Tibial artery (tissue), 4 donors: Measurements from ENCODE around the gene MESP1.
"Not testable (repeated sequence)": the region's sequence is repeated elsewhere in the genome, so short reads cannot be mapped to it uniquely, and the experiment has no call there.

Experiments used
- DNase-seq, 2 donors: peaks; one replicate each; pipeline ENCODE4 v3.0.0-alpha.2; 2019
- H3K27ac ChIP-seq, 2 donors: fragments of 200-600 bp; sonication (generic) in 1 of 2; 1 replicate in 1 of 2; 2 replicates in 1 of 2; pipeline ENCODE4 v1.5.1; 2018 to 2019; ENCODE audit warnings: mild to moderate bottlenecking in 1 of 2
- H3K27me3 ChIP-seq, 2 donors: fragments of 200-600 bp; sonication (generic) in 1 of 2; one replicate each; pipeline versions ENCODE4 v1.5.1 to v1.6.0; 2016 to 2019
- H3K36me3 ChIP-seq, 3 donors: fragments of 200-600 bp; sonication (generic) in 2 of 3; one replicate each; pipeline ENCODE4 v1.5.1; 2016 to 2019; ENCODE audit warnings: mild to moderate bottlenecking in 2 of 3
- H3K4me1 ChIP-seq, 4 donors: fragments of 200-600 bp; sonication (generic) in 2 of 4; 1 replicate in 3 of 4; 2 replicates in 1 of 4; pipeline ENCODE4 v1.5.1; 2016 to 2019
- H3K4me3 ChIP-seq, 2 donors: fragments of 200-600 bp; sonication (generic) in 1 of 2; 1 replicate in 1 of 2; 2 replicates in 1 of 2; pipeline ENCODE4 v1.5.1; 2018 to 2019; ENCODE audit warnings: mild to moderate bottlenecking in 2 of 2
- H3K9me3 ChIP-seq, 3 donors: fragments of 200-600 bp; sonication (generic) in 1 of 3; one replicate each; pipeline ENCODE4 v1.5.1; 2016 to 2019
- intact Hi-C: fragments of 100-400 bp; cut with DNase I; formaldehyde crosslinking; loops from one replicate; pipeline ENCODE4 v1.15.0; 2023; ENCODE audit warnings: low total_unique reads
- TF ChIP-seq, protein P1 (sequence below), 2 experiments: fragments of 200-600 bp in 1 of 2; fragments of 450-650 bp in 1 of 2; IDR thresholded peaks; one replicate each; pipeline ENCODE4 v1.5.1; 2017 to 2019; ENCODE audit warnings: antibody characterized with exemption in 2 of 2, mild to moderate bottlenecking in 1 of 2, moderate library complexity in 1 of 2

The MESP1 gene

DNA sequence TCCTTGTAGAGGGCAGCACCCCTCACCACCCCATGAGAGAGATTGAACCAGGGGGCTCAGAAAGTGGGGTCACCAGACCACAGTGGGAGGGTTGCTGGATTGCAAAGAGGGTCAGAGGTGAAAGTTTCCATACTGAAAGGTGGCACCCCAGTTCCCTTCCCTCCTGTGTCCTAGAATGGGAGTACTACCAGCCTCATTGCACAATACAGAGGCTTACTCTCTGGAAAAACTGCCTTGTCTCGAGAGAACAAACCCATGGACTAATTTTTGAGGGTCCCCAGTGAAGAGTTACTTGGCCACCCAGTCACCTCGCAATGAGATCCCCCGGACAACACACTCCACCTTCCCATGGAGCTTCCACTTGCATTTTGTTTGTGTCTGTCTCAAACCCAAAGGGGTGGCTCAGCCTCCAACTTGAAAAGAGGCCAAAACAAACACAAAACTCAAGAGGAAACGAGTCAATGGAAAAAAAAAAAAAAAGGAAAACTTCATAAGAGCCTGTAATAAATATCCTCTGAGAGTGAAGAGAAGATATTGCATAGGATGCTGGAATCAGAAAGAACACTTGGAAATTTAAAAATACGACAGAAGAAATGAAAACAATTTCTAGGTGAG lies 43.7 kb upstream of the MESP1 start:
- Histone ChIP-seq H3K27ac (no peak overlapping the region), H3K4me1 (peaks cover 0 to 10% (median 4%) of the 10 kb centered on the region in 4 donors), H3K27me3 (no peaks in the 10 kb centered on the region), H3K4me3 (no peak overlapping the region), H3K36me3 (peaks cover 0 to 48% (median 5%) of the 10 kb centered on the region in 3 donors), H3K9me3 (peaks cover 0 to 5% (median 0%) of the 10 kb centered on the region in 3 donors)
- TF ChIP-seq, protein P1, sequence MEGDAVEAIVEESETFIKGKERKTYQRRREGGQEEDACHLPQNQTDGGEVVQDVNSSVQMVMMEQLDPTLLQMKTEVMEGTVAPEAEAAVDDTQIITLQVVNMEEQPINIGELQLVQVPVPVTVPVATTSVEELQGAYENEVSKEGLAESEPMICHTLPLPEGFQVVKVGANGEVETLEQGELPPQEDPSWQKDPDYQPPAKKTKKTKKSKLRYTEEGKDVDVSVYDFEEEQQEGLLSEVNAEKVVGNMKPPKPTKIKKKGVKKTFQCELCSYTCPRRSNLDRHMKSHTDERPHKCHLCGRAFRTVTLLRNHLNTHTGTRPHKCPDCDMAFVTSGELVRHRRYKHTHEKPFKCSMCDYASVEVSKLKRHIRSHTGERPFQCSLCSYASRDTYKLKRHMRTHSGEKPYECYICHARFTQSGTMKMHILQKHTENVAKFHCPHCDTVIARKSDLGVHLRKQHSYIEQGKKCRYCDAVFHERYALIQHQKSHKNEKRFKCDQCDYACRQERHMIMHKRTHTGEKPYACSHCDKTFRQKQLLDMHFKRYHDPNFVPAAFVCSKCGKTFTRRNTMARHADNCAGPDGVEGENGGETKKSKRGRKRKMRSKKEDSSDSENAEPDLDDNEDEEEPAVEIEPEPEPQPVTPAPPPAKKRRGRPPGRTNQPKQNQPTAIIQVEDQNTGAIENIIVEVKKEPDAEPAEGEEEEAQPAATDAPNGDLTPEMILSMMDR (IDR thresholded peaks at IDR 0.05): no peak
- no peak for DNase-seq
- intact Hi-C loops: no loop called here

DNA sequence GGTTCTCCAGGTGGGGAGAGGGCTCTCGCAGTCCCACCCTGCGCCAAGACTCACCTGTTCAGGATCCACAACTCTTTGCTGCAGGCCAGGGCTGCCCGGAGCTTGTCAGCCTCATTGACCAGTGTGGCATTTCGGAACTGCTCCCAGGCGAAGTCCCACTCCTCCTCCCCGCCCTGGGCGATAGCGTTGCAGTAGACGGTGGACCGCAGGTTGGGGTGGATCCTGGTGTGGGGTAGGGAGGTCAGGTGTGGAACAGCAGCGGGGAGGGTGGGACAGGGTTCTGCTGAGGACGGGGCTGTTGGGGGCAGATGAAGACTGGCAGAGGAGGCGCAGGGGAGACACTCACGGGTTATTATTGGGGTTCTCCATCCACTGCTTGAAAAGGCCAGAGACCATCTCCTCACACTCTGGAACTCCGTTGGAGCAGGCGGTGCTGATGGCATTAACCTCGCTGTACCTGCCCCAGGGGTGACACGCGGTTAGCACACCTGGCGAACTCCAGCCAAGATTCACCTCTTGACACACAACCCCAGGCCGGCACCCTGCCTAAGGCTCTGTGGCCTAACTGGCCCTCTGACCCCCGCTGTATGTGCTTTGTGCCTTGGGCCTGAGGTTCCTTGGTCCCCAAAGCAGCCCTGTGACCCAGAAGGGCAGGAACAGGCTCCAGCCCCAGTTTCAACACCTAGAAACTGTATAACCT lies 41.2 kb upstream of the MESP1 start:
- no peak overlapping the region for H3K27ac ChIP-seq
- DNase-seq: no peak
- TF ChIP-seq, protein P1 (IDR thresholded peaks at IDR 0.05): no peak
- peaks cover 0 to 30% (median 15%) of the 10 kb centered on the region in 3 donors for H3K36me3 ChIP-seq
- intact Hi-C loops: no loop called here
- H3K4me1 ChIP-seq: peaks cover 0 to 10% (median 4%) of the 10 kb centered on the region in 4 donors
- H3K4me3 ChIP-seq: no peak overlapping the region
- no peaks in the 10 kb centered on the region for H3K27me3 ChIP-seq
- H3K9me3 ChIP-seq: peaks cover 0 to 10% (median 6%) of the 10 kb centered on the region in 3 donors

DNA sequence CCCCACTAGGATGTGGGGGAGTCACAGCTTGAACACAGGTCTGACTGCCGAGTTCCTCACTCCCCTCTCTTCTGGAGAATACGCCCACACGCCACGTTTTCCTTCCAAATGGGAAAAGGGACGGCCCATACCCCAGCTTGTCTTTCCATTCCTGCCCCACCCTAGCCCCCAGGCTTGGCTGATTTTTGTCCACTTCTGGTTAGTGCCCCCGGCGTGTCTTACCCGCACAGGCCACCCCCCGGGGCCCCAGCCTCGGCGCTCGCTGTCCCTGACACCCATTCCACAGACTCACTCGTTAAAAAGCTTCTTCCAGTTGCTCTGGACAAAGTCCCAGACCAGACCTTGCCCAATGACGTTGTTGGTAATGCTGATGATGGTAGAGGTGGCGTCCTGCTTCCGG lies 39.6 kb upstream of the MESP1 start:
- peaks cover 0 to 10% (median 4%) of the 10 kb centered on the region in 4 donors for H3K4me1 ChIP-seq
- no peak overlapping the region for H3K27ac ChIP-seq
- intact Hi-C loops: no loop called here
- no peak overlapping the region for H3K4me3 ChIP-seq
- no peaks in the 10 kb centered on the region for H3K27me3 ChIP-seq
- H3K36me3 ChIP-seq: peaks cover 0 to 25% (median 15%) of the 10 kb centered on the region in 3 donors
- DNase-seq: no peak
- H3K9me3 ChIP-seq: peaks cover 0 to 6% (median 5%) of the 10 kb centered on the region in 3 donors
- TF ChIP-seq, protein P1 (IDR thresholded peaks at IDR 0.05): no peak

DNA sequence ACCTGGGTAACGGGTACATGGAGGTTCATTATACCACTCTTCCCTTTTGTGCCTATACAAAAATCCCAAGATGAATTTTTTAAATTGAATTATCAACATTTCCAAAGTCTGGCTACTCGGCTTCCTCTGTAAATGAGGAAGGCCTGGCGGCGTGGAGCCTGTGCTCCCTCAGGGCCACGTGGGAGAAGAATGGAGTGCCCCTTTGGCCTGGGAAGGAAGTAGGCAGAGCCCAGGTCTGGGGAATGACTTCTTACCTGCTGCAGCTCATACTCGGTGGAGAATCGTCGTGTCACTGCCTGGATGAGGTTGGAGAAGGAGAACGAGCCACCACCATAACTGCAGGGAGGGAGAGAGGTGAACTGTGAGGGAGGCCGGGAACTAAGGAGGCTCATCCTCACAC lies 39.2 kb upstream of the MESP1 start:
- peaks cover 0 to 8% (median 4%) of the 10 kb centered on the region in 4 donors for H3K4me1 ChIP-seq
- TF ChIP-seq, protein P1 (IDR thresholded peaks at IDR 0.05): no peak
- no peaks in the 10 kb centered on the region for H3K27me3 ChIP-seq
- H3K36me3 ChIP-seq: peaks cover 0 to 25% (median 15%) of the 10 kb centered on the region in 3 donors
- intact Hi-C loops: no loop called here
- H3K4me3 ChIP-seq: no peak overlapping the region
- DNase-seq: no peak
- H3K27ac ChIP-seq: no peak overlapping the region
- peaks cover 0 to 6% (median 5%) of the 10 kb centered on the region in 3 donors for H3K9me3 ChIP-seq

DNA sequence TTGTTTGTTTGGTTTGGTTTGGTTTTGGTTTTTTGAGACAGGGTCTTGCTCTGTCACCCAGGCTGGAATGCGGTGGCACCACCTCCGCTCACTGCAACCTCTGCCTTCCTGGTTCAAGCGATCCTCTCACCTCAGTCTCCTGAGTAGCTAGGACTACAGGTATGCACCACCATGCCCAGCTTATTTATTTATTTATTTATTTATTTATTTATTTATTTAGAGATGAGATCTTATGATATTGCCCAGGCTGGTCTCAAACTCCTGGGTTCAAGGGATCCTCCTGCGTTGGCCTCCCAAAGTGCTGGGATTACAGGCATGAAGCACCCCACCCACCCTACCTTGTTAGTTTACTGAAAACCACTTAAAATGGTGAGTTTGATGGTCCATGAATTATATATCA lies 37.5 kb upstream of the MESP1 start:
- H3K4me1 ChIP-seq, intact Hi-C loops, H3K4me3 ChIP-seq, DNase-seq, H3K27me3 ChIP-seq, H3K9me3 ChIP-seq, H3K27ac ChIP-seq: not testable (repeated sequence)
- peaks cover 0 to 25% (median 15%) of the 10 kb centered on the region in 3 donors for H3K36me3 ChIP-seq

DNA sequence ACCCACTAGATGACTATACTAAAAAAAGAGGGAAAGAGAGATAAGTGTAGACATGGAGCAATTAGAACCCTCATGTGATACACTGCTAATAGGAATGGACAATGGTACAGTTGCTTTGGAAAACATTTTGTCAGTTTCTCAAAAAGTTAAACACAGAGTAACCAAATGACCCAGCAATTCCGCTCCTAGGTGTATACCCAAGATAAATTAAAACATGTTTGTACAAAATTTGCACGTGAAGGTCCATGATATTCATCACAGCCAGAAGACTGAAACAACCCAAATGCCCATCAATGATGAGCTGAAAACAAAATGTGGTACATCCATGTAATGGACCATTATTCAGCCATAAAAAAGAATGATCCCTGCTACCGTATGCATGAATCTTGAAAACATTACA lies 36.9 kb upstream of the MESP1 start:
- Histone ChIP-seq H3K27me3 (no peaks in the 10 kb centered on the region), H3K4me1 (peaks cover 0 to 9% (median 0%) of the 10 kb centered on the region in 4 donors), H3K27ac (no peak overlapping the region), H3K4me3 (no peak overlapping the region), H3K9me3 (peaks cover 0 to 6% (median 5%) of the 10 kb centered on the region in 3 donors), H3K36me3 (peaks cover 0 to 25% (median 15%) of the 10 kb centered on the region in 3 donors)
- intact Hi-C loops: no loop called here
- TF ChIP-seq, protein P1 (IDR thresholded peaks at IDR 0.05): no peak
- no peak for DNase-seq
